Thoracic aorta endothelial cell (primary cell): ENCODE data around the gene USP14. TPM values are rescaled to one million over a fixed set of nuclear protein-coding genes. Genes with fewer than 3 reads are reported as not detected.

Experiments used
- small RNA-seq: library from RNA; depleted of rRNA; stranded (forward); fragments of <200 nt; gene quantifications from one replicate; pipeline ENCODE3, GENCODE V24; 2012
- total RNA-seq: library from RNA; depleted of rRNA; stranded (reverse); fragments of >200 nt; gene quantifications from 2 replicates; pipeline ENCODE4 v1.2.3, GENCODE V29; 2012

Gene USP14
- total RNA-seq = 72.3 and 78.9 TPM in 2 replicates

DNA sequence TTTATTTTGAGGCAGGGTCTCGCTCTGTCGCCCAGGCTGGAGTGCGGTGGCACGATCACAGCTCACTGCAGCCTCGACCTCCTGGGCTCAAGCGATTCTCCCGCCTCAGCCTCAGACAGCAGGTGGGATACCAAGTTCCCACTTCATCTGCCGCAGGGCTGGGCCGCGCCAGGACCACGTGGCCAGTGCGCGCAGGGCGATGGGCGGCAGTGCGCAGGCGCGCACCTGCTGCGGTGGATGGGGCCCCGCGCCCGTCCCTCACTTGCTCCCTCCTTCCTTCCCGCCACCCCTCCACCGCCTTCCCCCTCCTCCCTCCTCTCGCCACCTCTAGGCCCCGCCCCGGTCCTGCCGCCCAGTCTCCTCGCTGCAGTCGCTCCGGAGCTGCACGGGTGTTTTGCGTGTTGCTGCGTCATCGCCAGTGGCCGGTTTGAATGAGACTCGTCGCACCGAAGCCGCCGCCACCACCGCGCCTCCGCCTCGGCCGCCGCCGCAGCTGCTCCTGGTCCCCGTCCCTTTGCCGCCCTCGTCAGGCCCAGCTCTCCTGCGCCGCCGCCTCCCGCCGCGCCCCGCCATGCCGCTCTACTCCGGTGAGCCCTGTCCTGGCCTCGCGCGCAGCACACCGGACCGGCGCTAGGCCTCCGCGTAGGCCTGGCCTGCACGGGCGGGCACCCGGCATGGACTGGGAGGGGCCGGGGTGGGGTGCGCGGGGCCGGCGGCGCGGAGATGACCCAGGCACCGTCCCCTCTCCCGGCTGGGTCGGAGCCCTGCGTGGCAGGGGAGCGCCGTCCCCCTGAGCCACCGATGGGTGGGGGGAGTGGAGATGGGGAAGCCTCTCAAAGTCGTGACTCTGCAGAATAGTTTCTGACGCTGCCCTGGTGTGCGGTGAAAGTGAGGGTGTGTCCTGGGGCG is at the start of gene USP14:
TSS of gene USP14 (plus strand) at position 430 of the 909 bp plus-strand sequence. CDS start at position 572, 142 bp downstream.

Small RNA genes lying within 50 kb of the gene (small RNA-seq; reads per million reads assigned to genes)
- gene MIR8078 = not detected

Other genes starting within 250 kb of the USP14 start
- not detected in 2 replicates for gene TUBB8B, start 108.9 kb upstream of the USP14 start, total RNA-seq
- gene THOC1, start 109.5 kb downstream of the USP14 start, total RNA-seq = 80.6 and 81.3 TPM in 2 replicates